ENCODE data around the gene BOC.

Gene BOC

DNA sequence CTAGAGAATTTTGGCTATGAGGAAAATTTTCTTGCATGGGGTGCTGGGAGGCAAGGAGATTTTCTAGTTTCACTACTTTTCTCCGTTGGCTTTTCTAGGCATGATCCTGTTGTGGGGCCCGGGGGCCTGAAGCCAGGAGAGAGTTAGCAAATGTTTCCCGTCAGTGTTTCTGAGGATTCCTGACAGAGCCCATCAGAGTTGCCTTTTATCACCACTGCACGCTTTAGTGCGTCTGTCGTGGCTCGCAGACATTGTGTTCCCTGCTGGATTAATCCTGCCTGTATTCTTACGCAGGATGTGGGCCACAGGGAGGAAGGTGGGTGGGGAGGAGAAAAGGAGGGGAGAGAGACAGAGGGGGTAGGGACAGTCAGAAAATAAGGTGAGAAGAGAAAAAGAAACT lies 18.1 kb upstream of the BOC start:
- TF ChIP-seq, protein P1, sequence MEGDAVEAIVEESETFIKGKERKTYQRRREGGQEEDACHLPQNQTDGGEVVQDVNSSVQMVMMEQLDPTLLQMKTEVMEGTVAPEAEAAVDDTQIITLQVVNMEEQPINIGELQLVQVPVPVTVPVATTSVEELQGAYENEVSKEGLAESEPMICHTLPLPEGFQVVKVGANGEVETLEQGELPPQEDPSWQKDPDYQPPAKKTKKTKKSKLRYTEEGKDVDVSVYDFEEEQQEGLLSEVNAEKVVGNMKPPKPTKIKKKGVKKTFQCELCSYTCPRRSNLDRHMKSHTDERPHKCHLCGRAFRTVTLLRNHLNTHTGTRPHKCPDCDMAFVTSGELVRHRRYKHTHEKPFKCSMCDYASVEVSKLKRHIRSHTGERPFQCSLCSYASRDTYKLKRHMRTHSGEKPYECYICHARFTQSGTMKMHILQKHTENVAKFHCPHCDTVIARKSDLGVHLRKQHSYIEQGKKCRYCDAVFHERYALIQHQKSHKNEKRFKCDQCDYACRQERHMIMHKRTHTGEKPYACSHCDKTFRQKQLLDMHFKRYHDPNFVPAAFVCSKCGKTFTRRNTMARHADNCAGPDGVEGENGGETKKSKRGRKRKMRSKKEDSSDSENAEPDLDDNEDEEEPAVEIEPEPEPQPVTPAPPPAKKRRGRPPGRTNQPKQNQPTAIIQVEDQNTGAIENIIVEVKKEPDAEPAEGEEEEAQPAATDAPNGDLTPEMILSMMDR (IDR thresholded peaks at IDR 0.05; ENCODE audit: low read length, missing control alignments) = no peak
- no peak overlapping the region for H3K4me3 ChIP-seq (replicated peaks; ENCODE audit: low read depth, low read length)
- peak; percentile 39 for DNase-seq (ENCODE audit: low read depth)

DNA sequence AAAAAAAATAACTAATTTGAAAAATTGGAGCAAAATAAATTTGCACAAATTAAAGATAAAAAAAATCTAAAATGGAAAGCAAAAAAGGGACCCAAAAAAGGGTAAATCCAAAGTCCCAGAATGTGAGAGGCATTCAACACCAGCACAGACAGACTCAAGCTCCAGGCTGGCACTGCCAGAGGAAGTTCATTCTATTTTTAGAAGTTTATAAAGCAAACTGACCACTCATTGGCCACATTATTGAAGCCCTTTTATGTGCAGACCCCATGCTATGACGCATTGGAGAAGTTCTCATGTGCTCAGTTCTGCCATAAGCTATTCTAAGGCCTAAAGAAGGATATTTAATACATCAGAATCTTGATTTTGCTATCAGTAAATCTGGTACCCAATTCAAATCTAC lies 17.6 kb upstream of the BOC start:
- TF ChIP-seq, protein P1 (IDR thresholded peaks at IDR 0.05; ENCODE audit: low read length, missing control alignments) = no peak
- H3K4me3 ChIP-seq (replicated peaks; ENCODE audit: low read depth, low read length) = no peak overlapping the region
- DNase-seq (ENCODE audit: low read depth) = no peak

- no peak for DNase-seq (ENCODE audit: low read depth)
- H3K4me3 ChIP-seq (replicated peaks; ENCODE audit: low read depth, low read length) = no peak overlapping the region
- TF ChIP-seq, protein P1 (IDR thresholded peaks at IDR 0.05; ENCODE audit: low read length, missing control alignments) = no peak
Measured at GRCh38 chr3:113194823-113195401, 16.4 kb upstream of the BOC start.

DNA sequence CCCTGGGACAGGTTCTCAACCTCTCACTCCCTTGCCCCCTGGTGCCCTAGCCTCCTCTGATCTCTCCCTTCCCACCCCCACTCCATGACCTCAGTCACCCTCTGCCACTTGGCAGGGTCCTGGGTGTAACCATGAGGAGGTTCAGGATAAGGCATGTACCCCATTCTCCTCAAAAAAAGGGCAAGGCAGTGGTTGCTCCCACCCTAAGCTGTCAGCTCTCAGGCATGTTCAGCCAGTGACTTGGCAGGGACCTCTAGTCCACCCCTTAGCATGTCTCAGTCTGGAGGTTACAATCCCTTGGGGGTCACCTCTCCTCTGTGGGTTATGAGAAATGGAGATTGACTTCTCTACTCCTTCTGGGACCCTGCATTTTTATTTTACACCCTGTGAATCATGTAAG lies 11.0 kb upstream of the BOC start:
- TF ChIP-seq, protein P1 (IDR thresholded peaks at IDR 0.05; ENCODE audit: low read length, missing control alignments) = no peak
- DNase-seq (ENCODE audit: low read depth) = no peak
- no peak overlapping the region for H3K4me3 ChIP-seq (replicated peaks; ENCODE audit: low read depth, low read length)

DNA sequence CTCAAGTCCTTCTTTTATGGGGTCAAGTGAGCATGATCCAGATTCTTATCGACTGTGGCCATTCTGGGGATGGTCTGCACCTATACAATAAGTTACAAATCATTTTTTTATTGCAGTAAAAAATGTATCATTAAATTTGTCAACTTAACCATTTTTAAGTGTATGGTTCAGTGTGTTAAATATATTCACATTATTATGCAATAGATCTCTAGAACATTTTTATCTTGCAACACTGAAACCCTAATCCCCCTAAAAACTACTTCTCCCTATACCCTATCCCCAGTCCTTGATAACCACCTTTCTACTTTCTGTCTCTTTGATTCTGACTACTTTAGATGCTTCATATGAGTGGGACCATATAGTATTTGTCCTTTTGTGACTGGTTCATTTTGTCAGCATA lies 10.4 kb upstream of the BOC start:
- no peak for DNase-seq (ENCODE audit: low read depth)
- TF ChIP-seq, protein P1 (IDR thresholded peaks at IDR 0.05; ENCODE audit: low read length, missing control alignments) = no peak
- no peak overlapping the region for H3K4me3 ChIP-seq (replicated peaks; ENCODE audit: low read depth, low read length)

DNA sequence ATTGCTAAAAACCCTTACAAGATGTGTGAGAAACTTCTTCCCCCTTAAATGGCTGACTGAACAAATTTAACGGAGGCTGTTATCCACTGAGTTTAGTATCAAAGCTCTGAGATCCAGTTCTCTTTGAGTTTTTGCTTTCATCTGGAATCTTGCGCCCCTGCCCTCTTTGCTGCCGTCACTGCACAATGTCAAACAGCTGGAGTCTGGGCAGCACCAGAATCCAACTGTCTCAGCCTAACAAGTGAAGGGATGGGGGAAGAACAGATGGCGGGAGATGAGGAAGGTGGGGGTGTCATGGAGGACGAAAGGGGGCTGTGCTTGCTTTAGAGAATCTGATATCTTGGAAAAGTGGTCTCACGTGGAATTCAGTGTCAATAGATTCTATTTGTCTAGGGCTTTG lies 7.0 kb upstream of the BOC start:
- TF ChIP-seq, protein P1 (IDR thresholded peaks at IDR 0.05; ENCODE audit: low read length, missing control alignments) = no peak
- no peak overlapping the region for H3K4me3 ChIP-seq (replicated peaks; ENCODE audit: low read depth, low read length)
- no peak for DNase-seq (ENCODE audit: low read depth)

- no peak for DNase-seq (ENCODE audit: low read depth)
- TF ChIP-seq, protein P1 (IDR thresholded peaks at IDR 0.05; ENCODE audit: low read length, missing control alignments) = no peak
- H3K4me3 ChIP-seq (replicated peaks; ENCODE audit: low read depth, low read length) = no peak overlapping the region
Measured at GRCh38 chr3:113205481-113205880, 5.9 kb upstream of the BOC start.

Data from fibroblast of pulmonary artery (primary cell).